ENCODE data around the gene NOS1AP. TPM values are rescaled to one million over a fixed set of nuclear protein-coding genes. Genes with fewer than 3 reads are reported as not detected.
A peak's percentile ranks its signal among the peaks of the same experiment; 100 is the strongest.

NOS1AP gene
- total and polyA plus RNA-seq, 2 experiments from 2014 or later: 5.8 to 6.6 TPM

DNA sequence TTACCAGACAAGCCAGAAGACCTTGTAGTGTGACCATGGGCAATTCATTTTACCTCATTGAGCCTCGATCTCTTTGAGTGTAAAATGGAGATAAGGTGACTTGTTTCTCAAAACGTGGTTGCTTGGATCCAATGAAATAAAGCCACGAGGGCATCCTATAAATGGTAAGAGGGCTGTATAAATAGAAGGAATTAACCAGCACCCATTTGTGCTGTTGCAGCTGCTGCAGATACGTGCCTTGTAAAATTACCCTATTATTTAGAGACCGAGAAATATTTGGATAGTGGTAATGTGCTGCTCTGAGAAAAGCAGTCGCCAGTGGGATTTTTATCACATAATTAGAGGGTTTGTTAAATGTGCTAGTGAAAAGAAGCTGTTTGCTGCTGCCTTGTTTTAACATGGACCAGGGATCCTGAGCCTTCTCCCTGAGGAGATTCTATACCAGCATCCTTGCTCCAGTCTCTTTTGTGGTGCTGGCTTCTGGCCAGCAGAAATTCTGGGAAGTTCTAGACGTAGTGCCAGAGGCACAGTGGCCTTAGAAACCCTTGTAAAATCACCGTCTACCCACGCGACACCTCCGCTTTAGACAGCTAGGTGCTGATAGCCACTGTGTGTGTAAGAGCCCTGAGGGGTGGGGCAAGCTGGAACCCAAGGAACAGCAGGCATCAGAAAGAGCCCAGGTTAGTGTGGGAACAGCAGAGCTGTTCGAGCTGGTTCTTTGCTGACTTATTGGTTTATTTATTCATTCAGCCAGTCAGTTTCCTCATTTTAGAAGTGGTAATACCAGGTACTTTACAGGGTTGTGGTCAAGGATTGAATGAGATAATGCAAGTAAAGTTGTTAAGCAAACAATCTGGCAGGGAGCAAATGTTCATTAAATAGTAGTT lies 137.5 kb downstream of the NOS1AP start:
- peaks cover 5% of the 10 kb centered on the region; the same call in 1 of the 2 replicates for H4K20me1 ChIP-seq (replicated peaks; ENCODE audit: insufficient read depth)
- DNase-seq (ENCODE audit: low spot score): peak; percentile 39
- peak; percentile 74 for ATAC-seq

More for the DNA sequence above, 137.5 kb downstream of the NOS1AP start:
- H3K36me3 Mint-ChIP-seq (ENCODE audit: low read depth): no peaks in the 10 kb centered on the region
- no peaks in the 10 kb centered on the region for H3K27me3 ChIP-seq (ENCODE audit: insufficient read depth)
- H3K9me2 ChIP-seq (ENCODE audit: insufficient read depth): peaks cover 7% of the 10 kb centered on the region; the same call in 1 of the 2 replicates
- no peak for TF ChIP-seq NANOG (IDR thresholded peaks at IDR 0.05; ENCODE audit: borderline replicate concordance)
- no peak for TF ChIP-seq ZNF331 (CRISPR knock-in tag; IDR thresholded peaks at IDR 0.05; ENCODE audit: low read depth)
- TF ChIP-seq CREB1 (CRISPR knock-in tag; IDR thresholded peaks at IDR 0.05; ENCODE audit: low read depth): no peak
- no peak for TF ChIP-seq JUNB (IDR thresholded peaks at IDR 0.05; ENCODE audit: unreplicated experiment)
- no peak for TF ChIP-seq EZH2 (IDR thresholded peaks at IDR 0.05; ENCODE audit: low read depth, unreplicated experiment)
- TF ChIP-seq, protein P1, sequence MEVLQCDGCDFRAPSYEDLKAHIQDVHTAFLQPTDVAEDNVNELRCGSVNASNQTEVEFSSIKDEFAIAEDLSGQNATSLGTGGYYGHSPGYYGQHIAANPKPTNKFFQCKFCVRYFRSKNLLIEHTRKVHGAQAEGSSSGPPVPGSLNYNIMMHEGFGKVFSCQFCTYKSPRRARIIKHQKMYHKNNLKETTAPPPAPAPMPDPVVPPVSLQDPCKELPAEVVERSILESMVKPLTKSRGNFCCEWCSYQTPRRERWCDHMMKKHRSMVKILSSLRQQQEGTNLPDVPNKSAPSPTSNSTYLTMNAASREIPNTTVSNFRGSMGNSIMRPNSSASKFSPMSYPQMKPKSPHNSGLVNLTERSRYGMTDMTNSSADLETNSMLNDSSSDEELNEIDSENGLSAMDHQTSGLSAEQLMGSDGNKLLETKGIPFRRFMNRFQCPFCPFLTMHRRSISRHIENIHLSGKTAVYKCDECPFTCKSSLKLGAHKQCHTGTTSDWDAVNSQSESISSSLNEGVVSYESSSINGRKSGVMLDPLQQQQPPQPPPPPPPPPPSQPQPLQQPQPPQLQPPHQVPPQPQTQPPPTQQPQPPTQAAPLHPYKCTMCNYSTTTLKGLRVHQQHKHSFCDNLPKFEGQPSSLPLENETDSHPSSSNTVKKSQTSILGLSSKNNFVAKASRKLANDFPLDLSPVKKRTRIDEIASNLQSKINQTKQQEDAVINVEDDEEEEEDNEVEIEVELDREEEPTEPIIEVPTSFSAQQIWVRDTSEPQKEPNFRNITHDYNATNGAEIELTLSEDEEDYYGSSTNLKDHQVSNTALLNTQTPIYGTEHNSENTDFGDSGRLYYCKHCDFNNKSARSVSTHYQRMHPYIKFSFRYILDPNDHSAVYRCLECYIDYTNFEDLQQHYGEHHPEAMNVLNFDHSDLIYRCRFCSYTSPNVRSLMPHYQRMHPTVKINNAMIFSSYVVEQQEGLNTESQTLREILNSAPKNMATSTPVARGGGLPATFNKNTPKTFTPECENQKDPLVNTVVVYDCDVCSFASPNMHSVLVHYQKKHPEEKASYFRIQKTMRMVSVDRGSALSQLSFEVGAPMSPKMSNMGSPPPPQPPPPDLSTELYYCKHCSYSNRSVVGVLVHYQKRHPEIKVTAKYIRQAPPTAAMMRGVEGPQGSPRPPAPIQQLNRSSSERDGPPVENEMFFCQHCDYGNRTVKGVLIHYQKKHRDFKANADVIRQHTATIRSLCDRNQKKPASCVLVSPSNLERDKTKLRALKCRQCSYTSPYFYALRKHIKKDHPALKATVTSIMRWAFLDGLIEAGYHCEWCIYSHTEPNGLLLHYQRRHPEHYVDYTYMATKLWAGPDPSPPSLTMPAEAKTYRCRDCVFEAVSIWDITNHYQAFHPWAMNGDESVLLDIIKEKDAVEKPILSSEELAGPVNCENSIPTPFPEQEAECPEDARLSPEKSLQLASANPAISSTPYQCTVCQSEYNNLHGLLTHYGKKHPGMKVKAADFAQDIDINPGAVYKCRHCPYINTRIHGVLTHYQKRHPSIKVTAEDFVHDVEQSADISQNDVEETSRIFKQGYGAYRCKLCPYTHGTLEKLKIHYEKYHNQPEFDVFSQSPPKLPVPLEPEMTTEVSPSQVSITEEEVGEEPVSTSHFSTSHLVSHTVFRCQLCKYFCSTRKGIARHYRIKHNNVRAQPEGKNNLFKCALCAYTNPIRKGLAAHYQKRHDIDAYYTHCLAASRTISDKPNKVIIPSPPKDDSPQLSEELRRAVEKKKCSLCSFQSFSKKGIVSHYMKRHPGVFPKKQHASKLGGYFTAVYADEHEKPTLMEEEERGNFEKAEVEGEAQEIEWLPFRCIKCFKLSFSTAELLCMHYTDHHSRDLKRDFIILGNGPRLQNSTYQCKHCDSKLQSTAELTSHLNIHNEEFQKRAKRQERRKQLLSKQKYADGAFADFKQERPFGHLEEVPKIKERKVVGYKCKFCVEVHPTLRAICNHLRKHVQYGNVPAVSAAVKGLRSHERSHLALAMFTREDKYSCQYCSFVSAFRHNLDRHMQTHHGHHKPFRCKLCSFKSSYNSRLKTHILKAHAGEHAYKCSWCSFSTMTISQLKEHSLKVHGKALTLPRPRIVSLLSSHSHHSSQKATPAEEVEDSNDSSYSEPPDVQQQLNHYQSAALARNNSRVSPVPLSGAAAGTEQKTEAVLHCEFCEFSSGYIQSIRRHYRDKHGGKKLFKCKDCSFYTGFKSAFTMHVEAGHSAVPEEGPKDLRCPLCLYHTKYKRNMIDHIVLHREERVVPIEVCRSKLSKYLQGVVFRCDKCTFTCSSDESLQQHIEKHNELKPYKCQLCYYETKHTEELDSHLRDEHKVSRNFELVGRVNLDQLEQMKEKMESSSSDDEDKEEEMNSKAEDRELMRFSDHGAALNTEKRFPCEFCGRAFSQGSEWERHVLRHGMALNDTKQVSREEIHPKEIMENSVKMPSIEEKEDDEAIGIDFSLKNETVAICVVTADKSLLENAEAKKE (CRISPR knock-in tag; IDR thresholded peaks at IDR 0.05): no peak
- TF ChIP-seq, protein P2, sequence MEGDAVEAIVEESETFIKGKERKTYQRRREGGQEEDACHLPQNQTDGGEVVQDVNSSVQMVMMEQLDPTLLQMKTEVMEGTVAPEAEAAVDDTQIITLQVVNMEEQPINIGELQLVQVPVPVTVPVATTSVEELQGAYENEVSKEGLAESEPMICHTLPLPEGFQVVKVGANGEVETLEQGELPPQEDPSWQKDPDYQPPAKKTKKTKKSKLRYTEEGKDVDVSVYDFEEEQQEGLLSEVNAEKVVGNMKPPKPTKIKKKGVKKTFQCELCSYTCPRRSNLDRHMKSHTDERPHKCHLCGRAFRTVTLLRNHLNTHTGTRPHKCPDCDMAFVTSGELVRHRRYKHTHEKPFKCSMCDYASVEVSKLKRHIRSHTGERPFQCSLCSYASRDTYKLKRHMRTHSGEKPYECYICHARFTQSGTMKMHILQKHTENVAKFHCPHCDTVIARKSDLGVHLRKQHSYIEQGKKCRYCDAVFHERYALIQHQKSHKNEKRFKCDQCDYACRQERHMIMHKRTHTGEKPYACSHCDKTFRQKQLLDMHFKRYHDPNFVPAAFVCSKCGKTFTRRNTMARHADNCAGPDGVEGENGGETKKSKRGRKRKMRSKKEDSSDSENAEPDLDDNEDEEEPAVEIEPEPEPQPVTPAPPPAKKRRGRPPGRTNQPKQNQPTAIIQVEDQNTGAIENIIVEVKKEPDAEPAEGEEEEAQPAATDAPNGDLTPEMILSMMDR (conservative IDR thresholded peaks at IDR 0.05; ENCODE audit: low read depth in 2 of 2): no peak
- TF ChIP-seq ZNF114 (CRISPR knock-in tag; IDR thresholded peaks at IDR 0.05): no peak
- TF ChIP-seq EZH2phosphoT487 (IDR thresholded peaks at IDR 0.05; ENCODE audit: unreplicated experiment): no peak
- TF ChIP-seq, protein P3, sequence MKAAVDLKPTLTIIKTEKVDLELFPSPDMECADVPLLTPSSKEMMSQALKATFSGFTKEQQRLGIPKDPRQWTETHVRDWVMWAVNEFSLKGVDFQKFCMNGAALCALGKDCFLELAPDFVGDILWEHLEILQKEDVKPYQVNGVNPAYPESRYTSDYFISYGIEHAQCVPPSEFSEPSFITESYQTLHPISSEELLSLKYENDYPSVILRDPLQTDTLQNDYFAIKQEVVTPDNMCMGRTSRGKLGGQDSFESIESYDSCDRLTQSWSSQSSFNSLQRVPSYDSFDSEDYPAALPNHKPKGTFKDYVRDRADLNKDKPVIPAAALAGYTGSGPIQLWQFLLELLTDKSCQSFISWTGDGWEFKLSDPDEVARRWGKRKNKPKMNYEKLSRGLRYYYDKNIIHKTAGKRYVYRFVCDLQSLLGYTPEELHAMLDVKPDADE (IDR thresholded peaks at IDR 0.05): no peak
- TF ChIP-seq, protein P4, sequence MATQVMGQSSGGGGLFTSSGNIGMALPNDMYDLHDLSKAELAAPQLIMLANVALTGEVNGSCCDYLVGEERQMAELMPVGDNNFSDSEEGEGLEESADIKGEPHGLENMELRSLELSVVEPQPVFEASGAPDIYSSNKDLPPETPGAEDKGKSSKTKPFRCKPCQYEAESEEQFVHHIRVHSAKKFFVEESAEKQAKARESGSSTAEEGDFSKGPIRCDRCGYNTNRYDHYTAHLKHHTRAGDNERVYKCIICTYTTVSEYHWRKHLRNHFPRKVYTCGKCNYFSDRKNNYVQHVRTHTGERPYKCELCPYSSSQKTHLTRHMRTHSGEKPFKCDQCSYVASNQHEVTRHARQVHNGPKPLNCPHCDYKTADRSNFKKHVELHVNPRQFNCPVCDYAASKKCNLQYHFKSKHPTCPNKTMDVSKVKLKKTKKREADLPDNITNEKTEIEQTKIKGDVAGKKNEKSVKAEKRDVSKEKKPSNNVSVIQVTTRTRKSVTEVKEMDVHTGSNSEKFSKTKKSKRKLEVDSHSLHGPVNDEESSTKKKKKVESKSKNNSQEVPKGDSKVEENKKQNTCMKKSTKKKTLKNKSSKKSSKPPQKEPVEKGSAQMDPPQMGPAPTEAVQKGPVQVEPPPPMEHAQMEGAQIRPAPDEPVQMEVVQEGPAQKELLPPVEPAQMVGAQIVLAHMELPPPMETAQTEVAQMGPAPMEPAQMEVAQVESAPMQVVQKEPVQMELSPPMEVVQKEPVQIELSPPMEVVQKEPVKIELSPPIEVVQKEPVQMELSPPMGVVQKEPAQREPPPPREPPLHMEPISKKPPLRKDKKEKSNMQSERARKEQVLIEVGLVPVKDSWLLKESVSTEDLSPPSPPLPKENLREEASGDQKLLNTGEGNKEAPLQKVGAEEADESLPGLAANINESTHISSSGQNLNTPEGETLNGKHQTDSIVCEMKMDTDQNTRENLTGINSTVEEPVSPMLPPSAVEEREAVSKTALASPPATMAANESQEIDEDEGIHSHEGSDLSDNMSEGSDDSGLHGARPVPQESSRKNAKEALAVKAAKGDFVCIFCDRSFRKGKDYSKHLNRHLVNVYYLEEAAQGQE (IDR thresholded peaks at IDR 0.05; ENCODE audit: unreplicated experiment): no peak
- no peak for TF ChIP-seq POLR2AphosphoS5 (IDR thresholded peaks at IDR 0.05; ENCODE audit: low read depth)
- H3K27ac Mint-ChIP-seq: no peak overlapping the region
- no peaks in the 10 kb centered on the region for H3K36me3 ChIP-seq (ENCODE audit: insufficient read depth)
- peaks cover 61% of the 10 kb centered on the region for H3K4me1 Mint-ChIP-seq
- H3K9me3 Mint-ChIP-seq: no peaks in the 10 kb centered on the region
- 0 out of 2 replicates have a peak overlapping the region, but pooled peaks have one; percentile 39 for H3K27ac ChIP-seq (ENCODE audit: low read depth)
- no peak overlapping the region for H2AFZ ChIP-seq
- no peak overlapping the region for H3K4me3 Mint-ChIP-seq
- no peak overlapping the region for H3K4me2 ChIP-seq
- peaks cover 4% of the 10 kb centered on the region; the same call in 1 of the 2 replicates for H3F3A ChIP-seq (replicated peaks; ENCODE audit: low read depth)
- H3K4me3 ChIP-seq: no peak overlapping the region
- H3K79me2 ChIP-seq (replicated peaks; ENCODE audit: insufficient read depth): peaks cover 47% of the 10 kb centered on the region
- peaks cover 6% of the 10 kb centered on the region for H3K27me3 Mint-ChIP-seq (ENCODE audit: insufficient read depth, low read depth, poor library complexity)
- peaks cover 37% of the 10 kb centered on the region for H3K4me1 ChIP-seq (ENCODE audit: insufficient read depth)
